Brain pericyte (primary cell): Measurements from ENCODE around the gene NFKBIE.

Source experiments
- DNase-seq: peaks from one replicate; pipeline ENCODE4 v3.0.0-alpha.2; 2012; ENCODE audit warnings: low read depth, low spot score

NFKBIE gene

GRCh38 chr6:44297063-44298038, 32.0 kb upstream of the NFKBIE start:
- DNase-seq: no peak

- DNase-seq: no peak
Measured at GRCh38 chr6:44294832-44295791, 29.8 kb upstream of the NFKBIE start.

- DNase-seq: no peak
Measured at GRCh38 chr6:44292661-44293365, 27.5 kb upstream of the NFKBIE start.

GRCh38 chr6:44291841-44292240, 26.5 kb upstream of the NFKBIE start:
- no peak for DNase-seq

DNA sequence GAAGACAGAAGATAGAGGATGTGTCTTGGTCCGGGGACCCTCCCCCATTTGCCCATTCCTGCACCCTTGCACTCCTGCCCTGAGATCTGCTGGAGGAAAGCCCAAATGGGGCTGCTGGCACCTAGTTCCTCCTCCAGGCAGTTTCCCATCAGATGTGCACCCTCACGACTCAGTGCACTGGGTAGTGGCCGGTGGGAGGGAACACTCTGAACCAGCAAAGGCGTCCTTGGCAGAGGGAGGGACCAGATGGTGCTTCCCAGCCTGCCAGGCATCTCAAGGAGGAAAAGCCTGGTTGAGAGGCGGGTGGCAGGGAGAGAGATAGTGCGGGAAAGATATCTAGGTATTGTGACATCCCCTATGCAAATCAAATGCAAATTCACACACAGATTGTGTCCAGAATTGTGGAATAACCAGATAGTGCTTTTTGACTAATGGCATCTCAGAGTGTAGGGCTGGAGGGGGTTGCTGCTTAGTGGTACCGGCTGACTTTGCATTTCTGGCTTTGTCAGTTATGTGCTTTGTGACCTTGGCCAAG, 24.4 kb upstream of the NFKBIE start:
- no peak for DNase-seq

DNA sequence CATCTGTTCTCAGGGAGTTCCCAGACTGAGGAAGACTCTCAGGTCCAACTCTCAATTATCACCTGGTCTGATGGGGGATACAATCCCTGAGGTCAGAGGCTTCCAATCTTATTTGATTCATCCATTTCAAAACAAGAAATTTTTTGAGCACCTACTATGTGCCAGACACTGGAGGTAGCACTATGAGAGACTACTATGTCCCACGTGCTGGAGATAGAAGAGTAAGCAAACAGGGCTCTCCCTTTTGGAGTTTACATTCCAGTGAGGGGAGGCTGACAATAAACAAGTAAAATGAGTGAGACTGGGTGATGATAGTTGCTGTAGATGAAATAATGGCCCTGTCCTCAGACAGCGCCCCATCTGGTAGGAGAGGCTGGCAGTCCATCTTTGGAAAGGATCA, 21.4 kb upstream of the NFKBIE start:
- no peak for DNase-seq

DNA sequence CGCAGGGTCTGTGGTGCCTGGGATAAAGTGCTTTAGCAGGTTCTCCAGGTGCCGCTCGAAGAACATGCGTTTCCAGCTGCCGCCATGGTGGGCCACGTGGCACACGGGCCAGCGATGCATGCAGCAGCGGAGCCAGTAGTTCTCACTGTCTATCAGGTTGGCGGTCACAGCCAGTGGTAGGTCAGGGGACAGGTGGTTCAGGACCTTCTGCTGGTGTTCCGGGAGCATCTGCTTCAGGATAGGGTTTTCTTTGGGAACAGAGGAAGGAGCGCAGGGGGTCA, 20.9 kb upstream of the NFKBIE start:
- no peak for DNase-seq

GRCh38 chr6:44285552-44286284, 20.4 kb upstream of the NFKBIE start:
- no peak for DNase-seq

DNA sequence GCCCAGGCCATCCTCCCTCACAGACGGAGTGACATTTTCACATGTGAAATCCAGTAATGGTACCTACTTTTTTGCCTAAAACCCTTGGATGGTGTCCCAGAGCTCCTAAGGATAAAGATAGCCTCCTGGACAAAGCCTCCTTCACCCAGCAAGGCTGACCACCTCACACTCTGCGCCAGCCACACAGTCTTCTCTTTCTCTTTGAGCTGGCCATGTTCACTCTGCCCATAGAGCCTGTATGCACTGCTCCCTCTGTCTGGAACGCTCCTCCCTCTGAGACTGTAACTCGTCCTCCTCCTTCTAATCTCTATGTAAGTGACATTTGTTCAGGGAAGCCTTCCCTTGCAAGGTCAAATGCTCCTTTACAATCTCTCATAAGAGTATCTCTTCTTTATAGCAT, 19.5 kb upstream of the NFKBIE start:
- DNase-seq: no peak

DNA sequence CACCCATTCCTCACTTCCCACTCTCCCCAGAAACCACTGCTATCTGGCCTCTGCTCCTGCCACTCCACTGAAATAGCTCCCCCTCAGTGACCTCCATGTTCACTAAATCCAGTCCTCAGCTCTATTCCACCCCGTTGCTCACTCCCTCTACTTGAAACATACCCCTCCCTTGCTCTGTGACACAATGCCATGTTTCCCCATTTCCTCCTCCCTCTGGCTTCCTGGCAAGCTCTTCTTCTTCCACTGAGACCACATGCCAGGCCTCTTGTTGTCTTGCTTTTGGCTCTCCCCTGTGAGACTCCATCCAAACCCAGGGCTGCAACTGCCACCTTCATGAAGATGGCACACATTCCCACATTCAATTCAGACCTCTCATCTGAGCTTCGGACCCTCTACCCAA, 18.8 kb upstream of the NFKBIE start:
- no peak for DNase-seq

GRCh38 chr6:44278774-44279697, 13.7 kb upstream of the NFKBIE start:
- no peak for DNase-seq

DNA sequence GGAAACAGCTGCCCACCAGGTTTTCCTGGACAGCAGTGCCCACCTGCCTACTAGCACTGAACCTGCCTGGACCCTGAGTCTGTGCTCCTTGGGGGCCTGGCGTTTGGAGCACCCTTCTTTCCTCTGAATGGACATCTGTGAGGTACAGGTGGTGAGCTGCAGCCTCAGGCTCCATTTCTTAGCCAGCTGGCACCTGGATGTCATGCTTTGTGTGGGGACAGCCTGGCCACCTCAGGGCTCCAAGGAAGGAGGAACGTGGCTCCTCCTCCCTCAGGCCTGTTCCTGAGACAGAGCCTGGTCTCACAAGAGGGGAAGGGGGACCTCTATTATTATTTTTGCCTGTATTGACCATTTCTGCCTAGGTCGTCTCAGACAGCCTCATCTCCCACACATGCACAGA, 13.0 kb upstream of the NFKBIE start:
- no peak for DNase-seq

DNA sequence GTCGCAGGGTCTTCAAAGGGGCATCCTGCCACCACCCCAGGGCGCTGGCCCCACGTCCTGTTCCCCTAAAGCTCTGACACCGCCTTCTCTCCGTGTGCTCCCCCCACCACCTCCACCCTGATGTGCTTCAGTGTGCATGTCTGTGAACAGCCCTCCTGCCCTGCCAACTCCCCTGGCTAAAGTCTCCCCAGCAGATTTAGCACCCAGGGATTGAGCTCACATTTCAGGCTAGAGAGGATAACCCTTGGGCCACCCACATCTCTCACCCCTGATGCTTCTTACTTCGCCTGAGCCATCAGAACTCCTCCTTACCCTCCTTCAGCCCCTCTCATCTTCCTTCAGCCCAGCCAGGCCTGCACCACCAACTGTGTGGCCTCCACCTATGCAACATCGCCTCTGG, 12.4 kb upstream of the NFKBIE start:
- DNase-seq: no peak

- DNase-seq: no peak
Measured at GRCh38 chr6:44276667-44277640, 11.6 kb upstream of the NFKBIE start.

DNA sequence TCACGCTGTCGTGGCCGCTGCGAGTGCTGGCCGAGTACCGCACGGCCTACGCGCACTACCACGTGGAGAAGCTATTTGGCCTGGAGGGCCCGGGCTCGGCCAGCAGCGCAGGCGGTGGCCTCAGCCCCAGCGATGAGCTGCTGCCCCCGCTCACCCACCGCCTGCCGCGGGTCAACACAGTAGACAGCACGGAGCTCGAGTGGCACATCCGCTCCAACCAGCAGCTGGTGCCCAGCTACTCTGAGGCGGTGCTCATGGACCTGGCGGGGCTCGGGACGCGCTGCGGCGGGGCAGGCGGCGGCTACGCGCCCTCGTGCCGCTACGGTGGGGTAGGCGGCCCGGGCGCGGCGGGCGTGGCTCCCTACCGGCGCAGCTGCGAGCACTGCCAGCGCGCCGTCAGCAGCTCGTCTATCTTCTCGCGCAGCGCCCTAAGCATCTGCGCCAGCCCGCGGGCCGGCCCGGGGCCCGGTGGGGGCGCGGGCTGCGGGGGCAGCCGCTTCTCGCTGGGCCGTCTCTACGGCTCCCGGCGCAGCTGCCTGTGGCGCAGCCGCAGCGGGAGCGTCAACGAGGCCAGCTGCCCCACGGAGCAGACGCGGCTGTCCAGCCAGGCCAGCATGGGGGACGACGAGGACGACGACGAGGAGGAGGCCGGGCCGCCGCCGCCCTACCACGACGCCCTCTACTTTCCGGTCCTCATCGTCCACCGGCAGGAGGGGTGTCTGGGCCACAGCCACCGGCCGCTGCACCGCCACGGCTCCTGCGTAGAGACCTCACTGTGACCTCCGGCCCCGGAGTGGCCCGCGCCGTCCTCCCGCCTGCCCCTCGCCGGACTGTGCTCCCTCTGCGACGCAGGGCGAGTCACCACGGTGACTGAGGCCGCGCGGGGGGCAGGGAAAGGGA, 10.6 kb upstream of the NFKBIE start:
- no peak for DNase-seq

- no peak for DNase-seq
Measured at GRCh38 chr6:44275271-44275748, 10.0 kb upstream of the NFKBIE start.

DNA sequence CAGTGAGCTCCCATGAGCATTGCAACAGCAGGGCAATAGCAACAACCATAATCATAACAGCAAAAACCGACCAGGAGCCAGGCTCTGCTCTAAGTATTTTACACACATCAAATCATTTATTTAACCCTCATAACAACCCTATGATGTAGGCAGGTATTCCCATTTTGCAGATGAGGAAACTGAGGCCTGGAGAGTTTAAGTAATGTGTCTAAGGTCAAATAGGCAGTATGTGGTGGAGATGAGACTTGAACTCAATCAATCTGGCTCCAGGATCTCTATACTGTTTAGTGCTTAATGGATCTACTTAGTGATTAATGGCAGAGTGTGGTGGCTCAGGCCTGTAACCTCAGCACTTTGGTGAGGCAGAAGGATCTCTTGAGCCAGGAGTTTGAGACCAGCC, 8.3 kb upstream of the NFKBIE start:
- DNase-seq: no peak
